HG03039 (cell line): ENCODE results near the gene NMRAL1.

Source experiments
- ATAC-seq: cut with Tn5 transposase; IDR thresholded peaks from one replicate; pipeline ENCODE4 v1.9.1; 2021; ENCODE audit warnings: mild to moderate bottlenecking, moderate library complexity; ENCODE audit not compliant: unreplicated experiment

Gene NMRAL1

GRCh38 chr16:4474192-4474961, at the start of gene NMRAL1:
TSS of gene NMRAL1 (minus strand) at chr16:4474625. CDS start at chr16:4474132, 493 bp downstream.
- no peak for ATAC-seq

GRCh38 chr16:4523686-4524085, 49.3 kb upstream of the NMRAL1 start:
- ATAC-seq, result no peak

- no peak for ATAC-seq
These were observed 47.7 kb upstream of the NMRAL1 start for GRCh38 chr16:4522051-4522581.

- no peak for ATAC-seq
These were observed 46.5 kb upstream of the NMRAL1 start for GRCh38 chr16:4520913-4521312.

- ATAC-seq, result no peak
These were observed 45.0 kb upstream of the NMRAL1 start for GRCh38 chr16:4519274-4520058.

- no peak for ATAC-seq
These were observed 43.6 kb upstream of the NMRAL1 start for GRCh38 chr16:4517812-4518680.

GRCh38 chr16:4515611-4516233, 41.3 kb upstream of the NMRAL1 start:
- no peak for ATAC-seq

- no peak for ATAC-seq
These were observed 40.2 kb upstream of the NMRAL1 start for GRCh38 chr16:4514606-4515005.

- ATAC-seq, result no peak
These were observed 39.5 kb upstream of the NMRAL1 start for GRCh38 chr16:4513881-4514280.

GRCh38 chr16:4513086-4513860, 38.8 kb upstream of the NMRAL1 start:
- ATAC-seq, result no peak

- no peak for ATAC-seq
These were observed 38.0 kb upstream of the NMRAL1 start for GRCh38 chr16:4512473-4512872.

- no peak for ATAC-seq
These were observed 37.1 kb upstream of the NMRAL1 start for GRCh38 chr16:4511441-4512082.

GRCh38 chr16:4510747-4511426, 36.5 kb upstream of the NMRAL1 start:
- no peak for ATAC-seq

GRCh38 chr16:4510131-4510530, 35.7 kb upstream of the NMRAL1 start:
- ATAC-seq, result no peak

GRCh38 chr16:4509420-4509819, 35.0 kb upstream of the NMRAL1 start:
- ATAC-seq, result no peak

- no peak for ATAC-seq
These were observed 34.4 kb upstream of the NMRAL1 start for GRCh38 chr16:4508806-4509205.

- no peak for ATAC-seq
These were observed 33.3 kb upstream of the NMRAL1 start for GRCh38 chr16:4507588-4508345.

GRCh38 chr16:4506450-4506849, 32.0 kb upstream of the NMRAL1 start:
- ATAC-seq, result no peak
